NOMO-1 treated with dmso at 0.1 percent for 144 hours (cell line): ENCODE measurements around the gene DSCAM.
"Not testable (repeated sequence)": the region's sequence is repeated elsewhere in the genome, so short reads cannot be mapped to it uniquely, and the experiment has no call there.

Experiments used
- DNase-seq: peaks from one replicate; lab custom pipeline; 2025; ENCODE audit not compliant: unreplicated experiment; lab: John Stamatoyannopoulos, UW

DSCAM gene

GRCh38 chr21:40194185-40194980, 652.6 kb downstream of the DSCAM start:
- DNase-seq, result no peak

GRCh38 chr21:40191616-40192015, 655.3 kb downstream of the DSCAM start:
- no peak for DNase-seq

- no peak for DNase-seq
Measured at GRCh38 chr21:40191196-40191595, 655.8 kb downstream of the DSCAM start.

- DNase-seq, result no peak
Measured at GRCh38 chr21:40187946-40188654, 658.9 kb downstream of the DSCAM start.

- DNase-seq, result no peak
Measured at GRCh38 chr21:40187244-40187643, 659.7 kb downstream of the DSCAM start.

- no peak for DNase-seq
Measured at GRCh38 chr21:40186045-40186444, 660.9 kb downstream of the DSCAM start.

- DNase-seq, result no peak
Measured at GRCh38 chr21:40185208-40185607, 661.8 kb downstream of the DSCAM start.

- not testable (repeated sequence) for DNase-seq
Measured at GRCh38 chr21:40182491-40182890, 664.5 kb downstream of the DSCAM start.

GRCh38 chr21:40179166-40179565, 667.8 kb downstream of the DSCAM start:
- no peak for DNase-seq

- DNase-seq, result no peak
Measured at GRCh38 chr21:40178726-40179125, 668.2 kb downstream of the DSCAM start.

- no peak for DNase-seq
Measured at GRCh38 chr21:40177979-40178378, 669.0 kb downstream of the DSCAM start.

- no peak for DNase-seq
Measured at GRCh38 chr21:40176724-40177123, 670.2 kb downstream of the DSCAM start.

- no peak for DNase-seq
Measured at GRCh38 chr21:40173816-40174215, 673.1 kb downstream of the DSCAM start.

GRCh38 chr21:40169971-40170370, 677.0 kb downstream of the DSCAM start:
- DNase-seq, result no peak

GRCh38 chr21:40166291-40166843, 680.6 kb downstream of the DSCAM start:
- no peak for DNase-seq

- DNase-seq, result no peak
Measured at GRCh38 chr21:40165773-40166070, 681.2 kb downstream of the DSCAM start.

- DNase-seq, result no peak
Measured at GRCh38 chr21:40164905-40165772, 681.8 kb downstream of the DSCAM start.

GRCh38 chr21:40162075-40162474, 684.9 kb downstream of the DSCAM start:
- no peak for DNase-seq

- DNase-seq, result no peak
Measured at GRCh38 chr21:40160911-40161310, 686.0 kb downstream of the DSCAM start.

GRCh38 chr21:40158366-40158765, 688.6 kb downstream of the DSCAM start:
- no peak for DNase-seq

GRCh38 chr21:40155563-40155962, 691.4 kb downstream of the DSCAM start:
- DNase-seq, result no peak
